ENCODE measurements around the gene ENO3.

ENO3 gene

DNA sequence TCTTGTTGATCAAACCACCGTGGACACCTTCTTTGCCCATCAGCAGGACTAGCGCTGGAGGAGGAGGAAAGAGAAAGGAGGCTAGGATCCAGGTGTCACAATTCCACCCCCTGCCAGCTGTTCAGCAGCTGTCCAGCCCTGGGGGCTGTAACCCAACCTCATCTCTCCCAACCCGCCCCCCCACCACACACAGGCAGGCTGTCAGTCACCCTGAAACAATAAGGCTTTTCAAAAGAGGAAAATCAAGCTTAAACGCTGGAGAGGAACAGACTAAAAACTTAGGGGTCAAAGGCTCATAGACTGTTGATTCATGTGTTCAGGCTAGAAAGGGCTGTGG, 5.0 kb upstream of the ENO3 start:
- TF ChIP-seq, protein P1, sequence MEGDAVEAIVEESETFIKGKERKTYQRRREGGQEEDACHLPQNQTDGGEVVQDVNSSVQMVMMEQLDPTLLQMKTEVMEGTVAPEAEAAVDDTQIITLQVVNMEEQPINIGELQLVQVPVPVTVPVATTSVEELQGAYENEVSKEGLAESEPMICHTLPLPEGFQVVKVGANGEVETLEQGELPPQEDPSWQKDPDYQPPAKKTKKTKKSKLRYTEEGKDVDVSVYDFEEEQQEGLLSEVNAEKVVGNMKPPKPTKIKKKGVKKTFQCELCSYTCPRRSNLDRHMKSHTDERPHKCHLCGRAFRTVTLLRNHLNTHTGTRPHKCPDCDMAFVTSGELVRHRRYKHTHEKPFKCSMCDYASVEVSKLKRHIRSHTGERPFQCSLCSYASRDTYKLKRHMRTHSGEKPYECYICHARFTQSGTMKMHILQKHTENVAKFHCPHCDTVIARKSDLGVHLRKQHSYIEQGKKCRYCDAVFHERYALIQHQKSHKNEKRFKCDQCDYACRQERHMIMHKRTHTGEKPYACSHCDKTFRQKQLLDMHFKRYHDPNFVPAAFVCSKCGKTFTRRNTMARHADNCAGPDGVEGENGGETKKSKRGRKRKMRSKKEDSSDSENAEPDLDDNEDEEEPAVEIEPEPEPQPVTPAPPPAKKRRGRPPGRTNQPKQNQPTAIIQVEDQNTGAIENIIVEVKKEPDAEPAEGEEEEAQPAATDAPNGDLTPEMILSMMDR (IDR thresholded peaks at IDR 0.05; ENCODE audit: control insufficient read depth, extremely low read depth, insufficient read depth), result no peak
- no peak for DNase-seq (ENCODE audit: low read depth)
- H3K4me3 ChIP-seq (ENCODE audit: low read depth, low read length), result peak overlapping the region; percentile 99

DNA sequence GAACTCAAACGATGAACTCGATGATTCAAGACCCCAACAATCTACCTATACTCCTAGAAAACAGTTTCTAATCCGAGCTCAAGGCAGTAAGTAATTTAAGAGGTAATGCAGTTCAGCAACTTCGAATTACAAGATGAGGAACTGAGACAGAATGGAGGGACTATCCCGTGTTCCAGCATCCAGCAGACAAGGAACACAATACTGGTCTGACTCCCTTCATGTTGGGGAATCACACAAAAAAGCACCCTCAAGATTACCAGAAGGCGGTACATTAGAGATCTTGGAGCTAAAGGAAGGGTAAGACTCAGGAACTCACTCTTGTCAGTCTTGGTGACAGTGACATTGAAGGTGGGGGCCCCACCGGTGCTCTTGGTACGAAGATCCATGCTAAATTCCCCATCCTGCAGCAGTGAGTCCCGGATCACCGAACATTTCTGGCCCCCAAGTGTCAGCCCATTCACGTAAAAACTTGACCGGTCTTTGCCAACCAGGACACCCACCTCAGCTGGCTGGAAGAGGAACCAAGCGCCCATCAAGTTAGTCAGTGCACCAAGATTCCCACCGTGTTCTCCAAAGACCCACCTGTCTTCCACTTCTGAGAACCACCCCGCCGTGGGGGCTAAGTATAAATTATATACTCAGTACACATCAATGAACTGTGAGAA, 4.5 kb upstream of the ENO3 start:
- TF ChIP-seq, protein P1 (IDR thresholded peaks at IDR 0.05; ENCODE audit: control insufficient read depth, extremely low read depth, insufficient read depth), result no peak
- no peak for DNase-seq (ENCODE audit: low read depth)
- H3K4me3 ChIP-seq (ENCODE audit: low read depth, low read length), result peak overlapping the region; percentile 99

DNA sequence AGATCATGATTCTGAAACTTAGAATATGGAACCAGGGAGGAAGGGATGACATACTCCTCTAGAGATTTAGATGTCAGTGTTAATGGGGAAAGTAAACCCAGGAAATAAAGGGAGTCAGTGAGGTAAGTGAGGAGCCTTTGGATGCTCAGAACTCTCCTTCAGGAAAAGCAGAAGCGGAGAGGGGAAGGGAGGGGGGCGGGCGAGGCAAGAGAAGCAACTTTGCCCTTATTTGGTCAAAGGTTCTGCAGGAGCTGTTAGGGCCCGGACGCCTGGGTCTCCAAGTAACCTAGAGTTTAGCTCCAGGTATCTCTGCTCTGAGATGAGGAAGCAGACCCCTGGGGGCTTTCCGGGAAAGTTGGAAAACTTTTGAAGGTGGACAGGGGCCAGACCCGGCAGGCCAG, 3.9 kb upstream of the ENO3 start:
- TF ChIP-seq, protein P1 (IDR thresholded peaks at IDR 0.05; ENCODE audit: control insufficient read depth, extremely low read depth, insufficient read depth), result no peak
- H3K4me3 ChIP-seq (ENCODE audit: low read depth, low read length), result peak overlapping the region; percentile 99
- no peak for DNase-seq (ENCODE audit: low read depth)

DNA sequence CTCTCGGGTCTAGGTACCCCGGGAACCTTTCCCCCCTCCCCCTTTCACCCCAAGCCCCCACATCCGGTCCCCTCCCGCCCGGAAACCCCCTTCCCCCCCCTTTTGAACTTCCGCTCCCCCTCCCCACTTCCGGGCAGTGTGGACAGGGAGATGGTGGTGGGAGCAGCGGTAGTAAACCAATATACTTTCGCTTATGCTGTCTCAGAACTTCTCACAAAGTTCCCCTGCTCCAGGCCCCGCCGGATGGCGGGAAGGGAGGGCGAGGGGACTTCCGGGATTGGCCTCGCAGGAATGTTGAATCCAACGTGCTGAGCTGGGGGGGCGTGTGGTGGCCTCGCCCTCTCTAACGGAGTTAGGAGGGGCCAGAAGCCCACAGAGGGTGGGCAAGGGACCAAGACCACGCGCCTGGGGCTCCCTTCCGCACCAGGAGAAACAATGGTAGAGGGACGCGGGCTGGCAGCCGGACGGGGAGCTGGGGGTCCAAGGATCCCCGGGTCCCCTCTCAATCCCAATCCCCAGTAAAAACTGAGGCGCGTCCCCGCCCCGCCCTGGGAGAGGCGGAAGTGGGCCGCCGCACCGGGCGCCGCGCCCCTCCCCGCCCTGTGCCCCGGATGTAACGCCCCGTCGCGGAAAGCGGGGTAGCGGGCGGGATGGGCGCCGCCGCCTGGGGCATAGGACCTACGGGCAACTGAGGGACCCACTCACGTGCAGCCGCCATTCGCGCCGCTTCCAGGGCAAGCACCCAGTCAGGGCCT, 3.3 kb upstream of the ENO3 start:
- H3K4me3 ChIP-seq (ENCODE audit: low read depth, low read length), result peak overlapping the region; percentile 99
- DNase-seq (ENCODE audit: low read depth), result no peak
- TF ChIP-seq, protein P1 (IDR thresholded peaks at IDR 0.05; ENCODE audit: control insufficient read depth, extremely low read depth, insufficient read depth), result no peak

DNA sequence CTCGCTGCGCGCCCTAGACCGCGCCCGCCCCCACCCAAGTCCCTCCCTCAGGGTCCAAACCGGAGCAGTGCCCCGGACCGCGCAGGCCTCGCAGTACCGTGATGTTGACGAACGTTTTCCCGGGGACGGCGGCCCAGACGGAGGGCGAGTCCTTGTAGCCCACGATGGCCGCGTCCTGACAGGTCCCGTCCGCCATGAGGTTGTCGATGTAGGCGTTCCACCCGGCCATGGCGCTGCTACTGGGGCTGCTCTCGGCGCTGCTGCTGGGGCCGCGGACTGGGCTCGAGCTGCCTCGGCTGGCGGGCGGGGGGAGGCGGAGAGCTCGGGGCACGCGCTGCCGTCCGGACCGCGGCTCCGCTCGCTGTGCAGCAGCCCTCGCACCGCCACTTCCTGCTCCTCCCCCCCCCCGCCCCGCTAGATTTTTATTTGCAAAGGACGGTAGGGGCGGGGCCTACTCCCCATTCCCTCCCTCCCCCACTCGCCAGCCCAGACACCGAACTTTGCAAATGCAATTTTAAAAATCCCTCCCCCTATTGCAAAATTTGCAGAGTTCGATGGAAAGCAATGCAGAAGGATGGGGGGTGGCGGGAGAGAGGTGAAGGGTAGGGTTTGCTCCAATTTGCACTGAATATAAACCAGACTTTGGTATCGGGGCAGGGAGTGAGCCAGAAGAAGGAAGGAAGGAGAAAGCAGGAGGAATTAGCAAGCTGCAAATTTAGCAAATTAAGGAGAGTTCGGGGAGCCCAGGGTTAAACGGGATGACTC, 2.6 kb upstream of the ENO3 start, which contains the start of gene PFN1:
Gene PFN1, minus strand, starts transcription at position 365 of the 765 bp plus-strand sequence. Its CDS starts 136 bp downstream, at position 229.
- TF ChIP-seq, protein P1 (IDR thresholded peaks at IDR 0.05; ENCODE audit: control insufficient read depth, extremely low read depth, insufficient read depth), result no peak
- DNase-seq (ENCODE audit: low read depth), result peak; percentile 66
- peak within 1 kb of the TSS; percentile 99 for H3K4me3 ChIP-seq (ENCODE audit: low read depth, low read length)

DNA sequence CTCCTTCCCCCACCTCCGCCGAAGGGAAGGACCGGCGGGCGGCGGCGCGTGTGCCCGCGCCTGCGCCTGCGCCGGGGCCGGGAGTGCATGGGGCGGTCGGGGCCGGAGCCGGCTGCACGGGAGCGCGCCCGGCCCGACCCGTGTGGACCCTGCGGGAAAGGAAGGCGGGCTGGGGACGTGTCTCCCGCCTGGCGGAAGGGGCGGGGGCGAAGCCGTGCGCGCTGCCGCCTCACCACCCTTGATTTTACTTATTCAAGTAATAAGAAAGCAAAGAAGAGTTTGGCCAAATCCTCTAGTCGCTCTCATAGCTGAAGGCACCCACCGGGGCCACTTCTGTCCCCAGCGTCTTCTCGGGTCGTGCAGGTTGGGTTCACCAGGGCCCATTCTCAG, 2.0 kb upstream of the ENO3 start:
- TF ChIP-seq, protein P1 (IDR thresholded peaks at IDR 0.05; ENCODE audit: control insufficient read depth, extremely low read depth, insufficient read depth), result no peak
- peak; percentile 45 for DNase-seq (ENCODE audit: low read depth)
- peak overlapping the region; percentile 99 for H3K4me3 ChIP-seq (ENCODE audit: low read depth, low read length)

Data from LNCaP clone FGC (cell line).